Measurements from ENCODE around the gene KAT14.
A peak's percentile ranks its signal among the peaks of the same experiment; 100 is the strongest.
"Not testable (repeated sequence)": the region's sequence is repeated elsewhere in the genome, so short reads cannot be mapped to it uniquely, and the experiment has no call there.

KAT14 gene

DNA sequence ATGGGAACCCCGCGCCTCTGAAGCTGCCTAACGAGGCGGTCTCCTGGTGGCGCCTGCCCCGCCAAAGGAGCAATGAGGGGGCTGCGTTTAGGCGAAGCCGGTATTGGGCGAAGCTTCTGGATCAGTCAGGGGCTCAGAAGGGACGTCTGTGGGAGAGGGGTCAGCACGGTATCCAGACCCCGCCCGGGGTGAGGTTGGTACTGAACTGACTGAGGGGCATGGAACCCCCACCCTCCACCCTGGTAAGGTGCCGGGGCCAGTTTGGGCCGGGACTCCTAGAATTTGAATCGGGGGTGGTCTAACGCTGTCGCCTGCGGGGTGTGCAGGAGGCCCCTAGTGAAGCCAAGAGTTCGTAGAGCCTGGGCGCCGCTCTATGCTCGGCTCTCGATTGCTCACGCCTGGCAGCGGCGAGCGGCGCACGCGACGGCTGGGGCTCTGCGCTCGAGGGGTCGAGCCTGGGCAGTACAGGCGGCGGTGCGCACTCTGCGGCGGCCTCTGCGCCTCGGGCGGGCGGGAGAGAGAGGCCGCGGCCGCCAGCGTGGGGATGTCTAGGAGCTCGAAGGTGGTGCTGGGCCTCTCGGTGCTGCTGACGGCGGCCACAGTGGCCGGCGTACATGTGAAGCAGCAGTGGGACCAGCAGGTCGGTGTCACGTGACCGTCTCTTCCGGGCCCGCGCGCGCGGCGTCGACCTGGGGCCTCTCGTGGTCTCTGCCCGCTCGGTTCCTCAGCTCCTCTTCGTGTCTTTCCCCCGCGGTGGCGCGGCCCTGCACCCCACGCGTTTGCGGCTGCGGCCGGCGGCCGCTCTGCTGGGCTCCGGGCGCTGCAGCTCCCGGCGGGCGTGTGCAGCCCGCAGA is at the start of gene KAT14, which contains the start of gene PET117:
Gene KAT14 (plus strand): TSS at position 452 of the 854 bp plus-strand sequence. CDS start 4,798 bp downstream, outside the sequence.
Gene PET117 (plus strand): TSS at position 452 of the 854 bp plus-strand sequence. CDS start 93 bp downstream, at position 545.
- peak; percentile 92 for DNase-seq (ENCODE audit: low spot score)

GRCh38 chr20:18088298-18088697 is 49.4 kb upstream of the KAT14 start:
- not testable (repeated sequence) for DNase-seq (ENCODE audit: low spot score)

DNA sequence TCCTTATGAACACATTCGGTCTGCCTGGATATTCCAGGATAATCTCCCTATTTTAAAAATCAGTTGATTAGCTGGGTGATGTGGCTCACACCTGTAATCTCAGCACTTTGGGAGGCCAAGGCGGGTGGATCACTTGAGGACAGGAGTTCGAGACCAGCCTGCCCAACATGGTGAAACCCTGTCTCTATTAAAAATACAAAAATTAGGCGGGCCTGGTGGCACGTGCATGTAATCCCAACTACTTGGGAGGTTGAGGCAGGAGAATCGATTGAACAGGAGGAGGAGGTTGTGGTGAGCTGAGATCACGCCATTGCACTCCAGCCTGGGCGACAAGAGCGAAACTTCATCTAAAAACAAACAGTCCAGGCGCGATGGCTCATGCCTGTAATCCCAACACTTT is 48.8 kb upstream of the KAT14 start:
- DNase-seq (ENCODE audit: low spot score) = not testable (repeated sequence)

GRCh38 chr20:18090044-18090443 is 47.6 kb upstream of the KAT14 start:
- DNase-seq (ENCODE audit: low spot score) = no peak

GRCh38 chr20:18090477-18090876 is 47.2 kb upstream of the KAT14 start:
- DNase-seq (ENCODE audit: low spot score) = no peak

DNA sequence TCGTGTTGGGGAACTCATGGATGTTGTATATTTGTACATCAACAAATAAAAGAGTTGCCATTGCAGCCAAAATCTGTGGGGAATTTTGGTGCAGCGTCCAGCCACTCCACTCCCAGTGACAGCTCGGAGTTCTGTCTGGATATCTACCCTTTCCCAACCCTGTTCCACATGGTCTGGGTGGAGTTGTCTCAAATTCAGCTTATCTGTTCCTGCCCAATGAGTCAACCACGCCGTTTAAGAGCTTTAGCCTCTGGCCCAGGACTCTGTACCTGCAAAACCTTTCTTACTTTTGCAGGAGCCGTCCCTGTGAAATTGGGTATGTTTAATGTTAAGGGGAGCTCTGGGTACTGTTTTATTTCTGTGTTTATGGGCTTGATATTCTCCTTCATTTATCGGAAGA is 46.0 kb upstream of the KAT14 start:
- no peak for DNase-seq (ENCODE audit: low spot score)

DNA sequence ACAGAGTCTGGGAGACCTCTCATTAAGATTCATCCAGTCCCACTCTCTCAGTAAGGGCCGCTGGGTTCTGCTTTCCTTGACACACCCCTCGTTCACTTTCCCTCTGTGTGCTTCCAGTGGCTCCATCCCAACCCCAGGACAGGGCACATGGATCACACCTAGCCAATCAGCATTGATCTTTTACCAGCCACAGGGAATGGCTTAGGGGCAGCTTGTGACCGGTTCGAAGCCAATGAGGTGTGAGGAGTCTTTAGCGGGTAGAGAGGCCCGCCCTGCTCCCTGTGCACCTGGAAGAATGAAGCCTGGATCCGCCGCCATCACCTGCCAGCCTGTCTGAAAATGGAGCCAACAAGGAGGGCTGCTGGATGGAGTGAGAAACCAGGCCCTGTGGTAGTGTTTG is 44.8 kb upstream of the KAT14 start:
- DNase-seq (ENCODE audit: low spot score) = no peak

GRCh38 chr20:18093388-18093787 is 44.3 kb upstream of the KAT14 start:
- DNase-seq (ENCODE audit: low spot score) = no peak

GRCh38 chr20:18094191-18094590 is 43.5 kb upstream of the KAT14 start:
- DNase-seq (ENCODE audit: low spot score) = no peak

DNA sequence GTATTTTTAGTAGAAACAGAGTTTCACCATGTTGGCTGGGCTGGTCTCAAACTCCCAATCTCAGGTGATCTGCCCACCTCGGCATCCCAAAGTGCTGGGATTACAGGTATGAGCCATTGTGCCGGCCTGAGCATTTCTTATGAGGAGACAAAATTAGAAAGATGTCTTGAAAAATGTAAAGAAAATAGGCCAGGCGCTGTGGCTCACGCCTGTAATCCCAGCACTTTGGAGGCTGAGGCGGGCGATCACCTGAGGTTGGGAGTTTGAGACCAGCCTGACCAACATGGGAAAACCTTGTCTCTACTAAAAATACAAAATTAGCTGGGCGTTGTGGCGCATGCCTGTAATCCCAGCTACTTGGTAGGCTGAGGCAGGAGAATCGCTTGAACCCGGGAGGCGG is 37.1 kb upstream of the KAT14 start:
- DNase-seq (ENCODE audit: low spot score) = not testable (repeated sequence)

GRCh38 chr20:18101125-18101810 is 36.4 kb upstream of the KAT14 start:
- peak; percentile 44 for DNase-seq (ENCODE audit: low spot score)

DNA sequence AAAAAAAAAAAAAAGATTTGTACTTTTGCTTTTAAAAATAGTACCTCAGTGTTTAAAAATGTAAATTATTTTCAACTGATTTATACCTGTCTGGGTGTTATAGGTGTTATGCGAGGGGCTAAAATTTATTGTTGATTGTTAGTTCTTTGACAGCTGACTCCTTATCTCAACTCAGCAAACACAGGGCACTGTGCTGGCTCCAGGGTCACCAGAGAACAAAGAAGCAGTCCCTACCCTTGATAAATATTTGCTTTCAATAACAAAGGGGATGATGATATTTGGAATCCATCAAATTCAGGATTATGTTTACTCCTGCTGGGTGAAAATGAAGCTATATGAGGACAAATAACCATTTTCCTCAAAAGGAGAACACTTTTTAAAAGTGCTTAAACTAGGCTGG is 34.2 kb upstream of the KAT14 start:
- DNase-seq (ENCODE audit: low spot score) = peak; percentile 66

- DNase-seq (ENCODE audit: low spot score) = no peak
These were observed 29.3 kb upstream of the KAT14 start for GRCh38 chr20:18108326-18108725.

- DNase-seq (ENCODE audit: low spot score) = not testable (repeated sequence)
These were observed 9.1 kb upstream of the KAT14 start for GRCh38 chr20:18128574-18128973.

- DNase-seq (ENCODE audit: low spot score) = no peak
These were observed 5.0 kb upstream of the KAT14 start for GRCh38 chr20:18132663-18133062.

GRCh38 chr20:18133962-18134361 is 3.7 kb upstream of the KAT14 start:
- no peak for DNase-seq (ENCODE audit: low spot score)

DNA sequence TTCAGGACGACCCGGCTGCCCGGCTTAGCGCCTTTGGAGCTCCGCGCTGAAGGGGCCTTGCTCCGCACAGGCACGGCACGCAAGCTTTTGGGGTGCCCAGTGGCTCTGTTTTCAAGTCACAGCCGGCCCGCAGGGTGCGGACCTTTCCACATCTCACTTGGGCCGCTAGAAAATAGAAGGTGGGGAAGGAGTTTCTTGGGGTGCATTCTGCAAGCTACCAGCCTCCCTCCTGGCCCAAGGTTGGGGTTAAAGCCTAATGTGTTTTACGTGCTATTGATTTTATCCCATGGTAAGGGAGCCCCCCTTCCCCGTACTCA is 561 bp downstream of the KAT14 start:
- DNase-seq (ENCODE audit: low spot score) = no peak

DNA sequence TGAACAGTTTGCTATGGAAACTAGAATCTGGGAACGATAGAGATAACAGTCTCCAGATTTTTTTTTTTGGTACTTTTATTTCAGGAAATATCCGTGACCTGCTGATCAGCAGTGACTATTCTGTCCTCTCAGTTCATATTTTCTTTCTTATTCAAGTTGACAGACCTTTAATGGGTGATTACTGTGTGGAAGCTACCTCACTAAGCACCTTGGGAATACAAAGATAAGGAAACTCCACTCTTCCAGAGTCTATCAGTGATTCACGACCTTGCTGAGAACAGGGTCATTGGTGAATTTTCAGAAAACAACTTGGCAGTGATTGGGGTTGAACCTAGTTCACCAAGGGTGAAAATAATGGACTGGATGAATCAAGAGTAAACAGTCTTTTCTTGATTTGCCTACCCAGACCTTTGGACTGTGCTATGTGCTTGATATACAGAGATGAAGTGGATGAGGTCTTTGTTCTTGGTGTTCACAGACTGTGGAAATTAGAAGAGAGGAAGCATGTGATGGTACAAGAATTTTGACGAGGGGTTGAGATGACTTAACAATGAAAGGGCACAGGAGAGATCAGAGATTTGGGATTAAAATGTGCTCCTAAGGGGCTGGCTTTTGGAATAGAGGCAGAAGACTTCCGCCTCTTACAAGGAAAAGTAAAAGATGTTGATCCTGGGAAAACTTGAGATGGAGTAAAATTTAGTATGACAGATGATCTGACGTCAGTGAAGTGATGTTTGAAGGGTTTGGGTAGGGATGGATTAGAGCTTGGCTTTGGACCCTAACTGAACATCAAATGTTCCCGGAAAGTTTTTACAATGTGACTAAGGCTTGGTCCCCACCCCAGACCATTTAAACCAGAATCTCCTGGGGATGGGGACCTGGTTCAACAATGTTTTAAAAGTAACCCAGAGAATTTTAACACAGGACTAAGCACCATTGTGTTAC is 1.2 kb downstream of the KAT14 start:
- no peak for DNase-seq (ENCODE audit: low spot score)

GRCh38 chr20:18139832-18140231 is 2.2 kb downstream of the KAT14 start:
- no peak for DNase-seq (ENCODE audit: low spot score)

DNA sequence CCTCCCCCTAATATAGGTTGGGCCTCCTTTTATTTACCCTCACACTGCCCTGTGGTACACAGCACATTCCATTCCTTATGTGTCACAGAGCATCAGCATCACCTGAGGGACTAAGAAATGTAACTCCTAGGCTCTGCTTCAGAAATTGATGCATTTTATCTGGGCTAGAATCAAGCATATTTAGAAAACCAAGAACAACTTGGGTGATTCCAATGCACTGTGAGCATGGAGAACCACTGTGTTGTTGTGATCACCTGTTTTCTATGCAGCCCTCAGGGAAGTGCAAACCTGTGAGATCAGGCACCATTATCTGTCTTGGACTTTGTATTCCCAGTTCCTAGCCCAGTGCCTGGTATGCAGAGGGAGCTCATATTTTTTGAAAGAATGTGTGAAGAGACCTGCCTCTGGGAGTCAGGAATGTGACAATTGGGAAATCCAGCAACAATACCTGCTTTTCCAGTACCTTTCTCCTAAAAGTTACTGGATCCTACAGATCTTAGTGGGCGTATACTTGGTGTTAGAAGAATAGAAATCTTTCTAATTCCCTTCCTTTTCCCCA is 7.0 kb downstream of the KAT14 start:
- peak; percentile 81 for DNase-seq (ENCODE audit: low spot score)

- no peak for DNase-seq (ENCODE audit: low spot score)
These were observed 16.7 kb downstream of the KAT14 start for GRCh38 chr20:18154342-18154741.

DNA sequence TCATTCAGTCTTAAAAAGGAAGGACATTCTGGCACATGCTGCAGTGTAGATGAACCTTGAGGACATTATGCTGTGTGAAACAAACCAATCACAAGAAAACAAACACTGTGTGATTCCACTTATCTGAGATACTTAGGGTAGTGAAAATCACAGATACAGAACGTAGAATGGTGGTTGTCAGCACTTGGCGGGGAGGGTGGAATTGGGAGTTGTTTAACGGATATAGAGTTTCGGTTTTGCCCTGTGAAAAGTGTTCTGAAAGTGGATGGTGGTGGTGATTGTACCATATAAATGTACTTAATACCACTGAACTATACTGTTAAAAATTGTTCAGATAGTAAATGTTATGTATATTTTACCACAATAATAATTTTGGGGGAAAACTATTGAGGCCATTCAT is 18.4 kb downstream of the KAT14 start:
- DNase-seq (ENCODE audit: low spot score) = no peak
